Measurements from ENCODE around the gene TRAF3IP1.
"Not testable (repeated sequence)": the region's sequence is repeated elsewhere in the genome, so short reads cannot be mapped to it uniquely, and the experiment has no call there.

Gene TRAF3IP1

DNA sequence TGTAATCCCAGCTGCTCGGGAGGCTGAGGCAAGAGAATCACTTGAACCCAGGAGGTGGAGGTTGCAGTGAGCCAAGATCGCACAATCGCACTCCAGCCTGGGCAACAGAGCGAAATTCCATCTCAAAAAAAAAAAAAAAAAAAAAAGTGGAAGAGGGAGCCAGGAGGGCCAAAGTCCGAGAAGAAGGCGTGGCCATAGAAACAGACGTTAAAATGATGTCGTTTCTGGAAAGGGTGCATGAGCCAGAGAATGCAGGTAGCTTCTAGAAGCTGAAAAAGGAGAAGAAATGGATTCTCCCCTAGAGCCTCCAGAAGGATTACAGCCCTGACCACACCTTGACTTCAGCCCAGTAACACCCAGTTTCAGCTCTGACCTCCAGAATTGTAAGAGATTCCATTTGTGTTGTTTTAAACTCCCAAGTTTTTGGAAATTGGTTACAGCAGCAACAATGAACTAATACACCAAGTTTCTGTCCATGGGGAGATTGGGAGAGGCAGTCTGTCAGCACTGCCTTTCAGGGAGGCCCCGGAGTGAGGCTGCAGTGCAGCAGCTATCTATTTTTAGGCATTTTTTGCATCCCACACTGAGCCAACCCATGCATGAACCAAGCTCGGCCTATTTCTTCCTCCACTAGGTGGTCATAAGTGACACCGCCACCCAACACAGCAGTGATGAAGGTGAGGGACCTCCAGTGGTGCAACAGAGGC, 14.2 kb upstream of the TRAF3IP1 start:
- in situ Hi-C loops (cut with MboI; ENCODE audit: low sequenced_read_pairs) = no loop called here

DNA sequence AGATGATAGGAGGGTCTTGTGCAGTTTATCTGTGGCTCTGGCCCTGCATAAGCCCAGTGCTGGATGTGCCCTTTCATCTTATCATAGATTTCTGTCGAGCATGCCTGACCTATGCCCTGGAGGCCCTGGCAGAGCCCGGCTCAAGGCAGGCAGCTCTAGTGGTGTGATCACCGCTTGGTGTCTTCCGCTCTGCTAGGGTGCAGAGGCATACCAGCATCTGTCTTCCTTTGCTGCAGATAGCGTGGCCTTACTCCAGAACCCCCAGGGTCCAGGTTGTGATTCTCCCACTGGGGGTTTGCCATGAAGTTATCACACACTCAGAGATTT, 13.7 kb upstream of the TRAF3IP1 start:
- in situ Hi-C loops (cut with MboI; ENCODE audit: low sequenced_read_pairs) = no loop called here

DNA sequence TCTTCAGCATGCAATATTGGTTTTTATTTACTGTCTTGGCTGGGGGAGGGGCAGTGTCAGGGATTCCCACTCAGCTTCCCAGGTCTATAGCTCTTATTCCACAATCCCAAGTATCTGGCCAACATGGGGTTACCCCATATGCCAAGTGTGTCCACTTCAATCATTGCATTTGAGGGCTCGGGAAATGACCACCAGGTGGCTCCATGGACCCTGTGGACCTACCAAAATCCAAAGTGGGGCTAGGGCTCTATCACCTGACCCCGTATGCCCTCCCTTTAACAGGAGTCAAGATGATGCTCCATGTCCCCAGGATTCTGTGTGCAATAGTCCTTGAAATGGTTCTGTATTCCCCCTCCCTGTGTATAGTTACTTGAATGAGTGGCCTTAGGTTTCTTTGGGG, 12.1 kb upstream of the TRAF3IP1 start:
- in situ Hi-C loops (cut with MboI; ENCODE audit: low sequenced_read_pairs) = no loop called here

DNA sequence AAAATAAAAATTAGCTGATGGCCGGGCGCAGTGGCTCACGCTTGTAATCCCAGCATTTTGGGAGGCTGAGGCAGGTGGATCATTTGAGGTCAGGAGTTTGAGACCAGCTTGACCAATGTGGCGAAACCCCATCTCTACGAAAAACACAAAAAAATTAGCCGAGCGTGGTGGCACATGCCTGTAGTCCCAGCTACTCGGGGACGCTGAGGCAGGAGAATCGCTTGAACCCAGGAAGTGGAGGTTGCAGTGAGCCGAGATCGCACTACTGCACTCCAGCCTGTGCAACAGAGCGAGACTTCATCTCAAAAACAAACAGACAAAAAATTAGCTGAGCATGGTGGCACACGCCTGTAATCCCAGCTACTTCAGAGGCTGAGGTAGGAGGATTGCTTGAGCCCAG, 9.6 kb upstream of the TRAF3IP1 start:
- in situ Hi-C loops (cut with MboI; ENCODE audit: low sequenced_read_pairs) = not testable (repeated sequence)

DNA sequence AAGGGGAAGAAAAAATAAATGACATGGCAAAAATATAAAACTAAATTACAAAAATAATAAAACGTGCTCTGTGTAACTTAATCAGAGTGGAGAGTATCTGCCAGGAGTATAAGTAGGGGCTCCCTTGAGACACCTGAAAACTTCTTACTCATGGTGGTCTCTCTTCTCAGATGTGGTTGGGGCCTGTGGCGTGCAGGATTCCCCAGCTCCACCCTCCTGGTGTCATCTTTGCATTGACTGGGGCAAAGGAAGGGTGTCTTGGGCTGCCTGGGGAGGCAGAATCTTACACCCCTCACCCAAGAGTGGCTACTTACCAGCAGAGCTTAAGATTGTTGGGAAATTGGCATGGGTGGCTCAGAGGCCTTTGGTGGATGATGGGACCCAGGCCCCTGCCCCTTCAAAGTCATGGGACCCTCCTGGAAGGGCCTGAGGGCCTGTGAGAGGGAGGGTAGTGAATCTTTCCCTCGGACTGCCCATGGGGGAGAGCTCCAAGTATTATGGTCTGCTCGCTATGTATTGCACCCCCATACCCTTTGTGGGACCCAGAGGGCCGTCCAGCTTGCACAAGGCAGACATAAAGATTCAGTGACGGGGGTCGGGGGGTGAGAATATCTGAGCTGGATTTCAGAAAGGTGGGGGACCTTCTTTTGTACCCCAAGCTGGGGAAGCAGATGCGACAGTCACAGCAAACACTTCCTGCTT, 6.9 kb upstream of the TRAF3IP1 start:
- in situ Hi-C loops (cut with MboI; ENCODE audit: low sequenced_read_pairs) = no loop called here

DNA sequence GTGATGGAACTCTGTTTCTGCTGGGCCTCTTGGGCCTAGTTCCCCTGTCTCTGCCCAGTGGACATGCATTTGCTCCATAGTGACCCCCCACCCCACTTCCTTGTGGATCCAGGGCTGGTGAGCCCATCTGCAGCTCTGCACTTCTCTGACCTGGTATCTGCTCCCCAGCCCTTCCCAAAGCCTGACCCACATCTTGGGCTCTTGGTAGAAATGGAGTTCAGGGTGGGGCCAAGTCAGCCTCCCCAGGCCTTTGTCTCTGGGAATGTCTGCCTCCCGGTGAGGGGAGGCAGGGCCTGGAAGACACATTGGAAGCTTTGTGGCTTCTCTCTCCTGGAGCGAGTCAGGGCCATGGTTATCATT, 6.3 kb upstream of the TRAF3IP1 start:
- in situ Hi-C loops (cut with MboI; ENCODE audit: low sequenced_read_pairs) = no loop called here

DNA sequence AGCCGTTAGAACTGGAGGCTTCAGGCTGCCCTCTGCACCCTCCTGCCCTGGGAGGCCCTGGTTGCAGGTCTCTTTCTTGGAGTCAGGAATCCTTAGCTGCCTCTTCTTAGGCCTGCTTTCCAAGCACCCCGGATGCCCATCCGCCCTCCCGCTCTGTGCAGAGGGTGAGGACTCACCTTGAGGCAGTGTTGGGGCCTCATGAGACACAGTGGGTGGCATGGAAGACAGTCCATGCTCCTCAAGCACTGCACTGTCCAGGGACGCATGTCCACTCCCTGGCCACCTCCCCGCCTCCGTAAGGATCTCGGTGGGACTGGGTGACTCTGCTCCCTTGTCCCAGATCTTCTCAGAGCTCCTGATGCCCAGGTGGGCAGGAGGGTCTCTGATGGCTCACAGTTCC, 5.7 kb upstream of the TRAF3IP1 start:
- in situ Hi-C loops (cut with MboI; ENCODE audit: low sequenced_read_pairs) = no loop called here

DNA sequence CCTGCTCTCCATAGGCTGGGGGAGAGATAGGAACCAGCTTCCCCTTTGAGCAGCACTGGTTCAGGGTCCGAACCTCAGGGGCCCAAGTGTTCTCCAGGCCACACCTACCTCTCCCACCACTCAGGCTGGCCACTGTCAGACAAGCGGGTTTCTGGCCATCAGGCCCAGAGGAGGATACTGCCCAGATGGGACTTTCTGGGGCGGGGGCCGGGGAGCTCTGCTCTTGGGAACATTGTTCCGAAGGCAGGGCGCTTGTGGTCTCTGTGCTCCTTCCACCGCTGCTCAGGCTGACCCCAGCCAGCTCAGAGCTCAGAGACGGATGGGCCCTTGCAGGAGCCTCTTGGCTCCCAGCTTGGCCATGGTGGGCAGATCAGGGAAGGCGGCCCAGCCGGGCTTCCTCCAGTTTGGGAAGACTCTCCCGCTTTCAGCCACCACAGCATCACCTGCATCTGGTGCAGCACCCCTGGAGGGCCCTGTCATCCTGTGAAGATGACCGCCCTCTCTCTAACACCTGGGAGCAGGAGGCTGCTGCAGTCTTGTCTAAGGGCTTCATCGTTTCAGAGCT, 5.2 kb upstream of the TRAF3IP1 start:
- in situ Hi-C loops (cut with MboI; ENCODE audit: low sequenced_read_pairs) = no loop called here

DNA sequence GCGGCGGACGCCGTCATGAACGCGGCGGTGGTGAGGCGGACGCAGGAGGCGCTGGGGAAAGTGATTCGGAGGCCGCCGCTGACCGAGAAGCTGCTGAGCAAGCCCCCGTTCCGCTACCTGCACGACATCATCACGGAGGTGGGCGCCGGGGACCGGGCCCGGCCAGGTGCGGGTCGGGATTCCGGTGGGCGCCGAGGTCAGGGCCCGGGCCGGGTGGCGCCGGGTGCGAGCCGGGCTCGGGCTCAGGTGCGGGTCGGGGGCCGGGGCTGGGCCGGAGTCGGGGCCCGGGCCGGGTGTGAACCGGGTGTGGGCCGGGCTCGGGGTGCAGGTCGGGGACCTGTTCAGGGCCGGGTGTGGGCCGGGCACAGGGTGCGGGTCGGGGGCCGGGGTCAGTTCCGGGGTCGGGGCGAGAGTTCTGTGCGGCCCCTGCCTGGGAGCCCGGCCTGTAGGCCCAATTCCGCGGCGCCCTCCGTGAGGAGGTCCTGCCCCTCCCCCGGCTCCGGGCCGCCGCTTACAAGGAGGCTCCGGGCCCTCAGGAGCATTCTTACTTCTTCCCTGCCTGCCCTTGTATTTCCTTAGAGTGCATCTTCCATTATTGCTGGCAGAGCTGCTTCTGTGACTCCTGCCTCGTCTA, 447 bp downstream of the TRAF3IP1 start:
- in situ Hi-C loops (cut with MboI; ENCODE audit: low sequenced_read_pairs) = no loop called here

DNA sequence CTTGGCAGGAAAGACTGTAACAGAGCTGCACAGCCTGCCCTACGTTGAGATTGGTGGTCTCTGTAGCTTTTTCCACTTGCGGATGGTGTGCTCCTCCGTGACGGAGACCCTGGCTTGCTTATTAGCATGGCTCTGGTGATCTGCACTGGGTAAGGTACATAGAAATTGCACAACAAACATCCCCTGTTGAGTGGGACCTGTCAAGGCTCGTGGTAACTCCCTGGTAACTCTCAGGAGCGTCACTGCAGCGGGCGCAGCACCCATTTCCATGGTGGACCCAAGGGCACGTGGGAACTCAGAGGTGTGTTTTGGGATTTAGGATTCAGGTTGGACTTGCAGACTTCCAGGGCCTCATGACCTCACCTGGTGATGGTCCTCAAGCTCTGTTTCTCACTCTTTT, 1.1 kb downstream of the TRAF3IP1 start:
- in situ Hi-C loops (cut with MboI; ENCODE audit: low sequenced_read_pairs) = no loop called here

DNA sequence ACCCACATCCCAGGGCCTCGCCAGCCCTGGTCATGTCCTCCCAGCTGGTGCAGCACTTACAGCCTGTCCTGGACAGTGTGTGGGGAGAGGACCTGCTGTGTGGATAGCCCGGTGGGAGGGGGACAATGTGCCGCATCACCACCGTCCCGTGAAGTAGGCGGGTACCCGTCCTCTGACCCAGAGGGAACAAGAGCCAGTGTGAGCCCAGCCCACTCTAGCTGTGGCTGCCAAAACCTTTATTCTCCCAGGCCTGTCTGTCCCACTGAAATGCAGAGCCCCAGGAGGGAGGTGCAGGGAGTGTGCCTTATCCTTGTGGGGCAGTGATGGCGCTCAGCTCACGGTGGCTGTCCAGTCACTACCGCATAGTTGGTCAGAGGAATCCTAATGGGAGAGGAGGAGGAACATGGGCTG, 1.7 kb downstream of the TRAF3IP1 start:
- in situ Hi-C loops (cut with MboI; ENCODE audit: low sequenced_read_pairs) = no loop called here

DNA sequence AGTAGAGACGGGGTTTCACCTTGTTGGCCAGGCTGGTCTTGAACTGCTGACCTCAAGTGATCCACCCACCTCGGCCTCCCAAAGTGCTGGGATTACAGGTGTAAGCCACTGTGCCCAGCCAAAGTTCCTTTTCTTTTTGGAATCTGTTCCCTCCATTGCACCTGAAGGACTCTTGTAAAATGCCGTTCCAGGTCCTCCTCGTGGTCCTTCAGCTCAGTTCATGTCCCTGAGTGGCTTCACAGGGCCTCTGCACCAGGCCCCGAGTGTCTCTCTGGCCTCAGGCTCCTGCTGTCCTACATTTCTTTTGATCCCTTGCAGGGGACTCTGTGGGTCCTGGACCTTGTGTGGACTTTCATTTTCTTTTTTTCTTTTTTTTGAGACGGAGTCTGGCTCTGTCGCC, 3.9 kb downstream of the TRAF3IP1 start:
- in situ Hi-C loops (cut with MboI; ENCODE audit: low sequenced_read_pairs) = not testable (repeated sequence)

DNA sequence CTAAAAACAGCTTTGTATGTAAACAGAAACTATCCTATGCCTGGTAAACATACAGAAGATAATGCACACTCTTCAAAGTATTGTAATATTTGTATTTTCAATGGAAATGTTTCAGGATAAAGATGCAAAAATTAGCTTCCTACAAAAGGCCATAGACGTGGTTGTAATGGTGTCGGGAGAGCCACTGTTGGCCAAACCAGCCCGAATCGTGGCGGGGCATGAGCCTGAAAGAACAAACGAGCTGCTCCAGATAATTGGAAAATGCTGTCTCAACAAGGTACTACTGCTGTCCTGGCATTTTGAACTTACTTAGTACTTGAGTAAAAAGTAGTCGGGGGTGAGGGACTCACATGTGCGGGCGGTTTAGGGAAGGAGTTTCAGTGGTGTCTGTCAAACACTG, 5.4 kb downstream of the TRAF3IP1 start:
- in situ Hi-C loops (cut with MboI; ENCODE audit: low sequenced_read_pairs) = no loop called here

DNA sequence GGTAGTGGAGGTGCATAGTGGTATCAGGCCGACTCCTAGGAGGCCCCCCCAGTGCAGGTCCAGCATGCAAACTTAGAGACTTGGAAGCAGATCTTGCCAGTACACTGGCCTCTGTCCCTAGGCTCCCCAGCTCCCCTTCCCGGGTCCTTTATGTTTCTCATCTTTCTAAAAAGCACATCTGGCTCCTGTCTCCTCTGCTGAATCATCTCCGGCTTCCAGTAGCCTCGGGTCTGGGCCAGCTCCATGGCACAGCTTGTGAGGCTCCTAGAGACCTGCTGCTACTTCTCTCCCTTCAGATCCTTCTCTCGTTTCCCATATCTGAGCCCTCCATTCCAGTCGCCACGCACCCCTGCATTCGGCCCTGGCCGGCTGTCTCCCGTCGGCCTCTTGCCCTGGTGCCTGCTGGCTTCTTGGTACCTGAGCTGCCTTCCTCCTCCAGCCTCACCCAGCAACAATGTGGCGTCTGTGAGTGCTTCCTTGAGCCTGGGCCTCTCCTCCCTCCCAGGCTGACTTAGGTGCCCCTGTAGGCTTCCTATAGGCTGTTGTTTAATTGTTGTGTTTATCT, 6.6 kb downstream of the TRAF3IP1 start:
- in situ Hi-C loops (cut with MboI; ENCODE audit: low sequenced_read_pairs) = no loop called here

DNA sequence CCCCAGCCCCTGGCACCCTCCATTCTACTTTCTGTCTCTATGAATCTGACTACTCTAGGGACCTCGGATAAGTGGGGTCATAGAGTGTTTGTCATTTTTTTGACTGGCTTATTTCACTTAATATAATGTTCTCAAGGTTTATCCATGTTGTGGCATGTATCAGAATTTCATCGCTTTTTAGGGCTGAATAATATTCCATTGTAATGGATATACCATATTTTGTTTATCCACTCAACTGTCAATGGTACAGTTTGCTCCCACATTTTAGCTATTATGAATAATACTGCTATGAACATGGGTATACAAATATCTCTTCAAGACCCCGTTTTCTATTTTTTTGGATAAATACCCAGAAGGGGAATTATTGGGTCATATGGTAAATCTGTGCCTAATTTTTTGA, 7.4 kb downstream of the TRAF3IP1 start:
- in situ Hi-C loops (cut with MboI; ENCODE audit: low sequenced_read_pairs) = no loop called here

DNA sequence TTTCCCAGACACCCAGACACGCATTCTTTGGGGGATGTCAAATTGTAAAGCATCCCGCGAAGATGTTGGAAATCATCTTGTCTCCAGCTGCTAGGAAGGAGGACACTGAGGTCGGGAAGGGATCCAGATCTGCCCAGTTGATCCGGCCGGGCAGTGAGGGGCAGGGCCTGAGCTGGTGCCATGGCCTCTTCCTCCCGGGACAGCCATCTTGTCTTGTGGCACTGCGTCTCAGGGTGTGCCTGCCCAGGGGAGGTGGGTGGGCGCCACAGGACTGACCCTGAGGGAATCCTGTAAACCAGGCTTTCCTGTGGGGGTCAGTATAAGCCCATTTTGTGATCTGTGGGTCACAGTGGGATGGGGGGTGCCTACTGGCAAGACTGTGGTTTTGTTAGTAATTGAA, 10.1 kb downstream of the TRAF3IP1 start:
- in situ Hi-C loops (cut with MboI; ENCODE audit: low sequenced_read_pairs) = no loop called here

DNA sequence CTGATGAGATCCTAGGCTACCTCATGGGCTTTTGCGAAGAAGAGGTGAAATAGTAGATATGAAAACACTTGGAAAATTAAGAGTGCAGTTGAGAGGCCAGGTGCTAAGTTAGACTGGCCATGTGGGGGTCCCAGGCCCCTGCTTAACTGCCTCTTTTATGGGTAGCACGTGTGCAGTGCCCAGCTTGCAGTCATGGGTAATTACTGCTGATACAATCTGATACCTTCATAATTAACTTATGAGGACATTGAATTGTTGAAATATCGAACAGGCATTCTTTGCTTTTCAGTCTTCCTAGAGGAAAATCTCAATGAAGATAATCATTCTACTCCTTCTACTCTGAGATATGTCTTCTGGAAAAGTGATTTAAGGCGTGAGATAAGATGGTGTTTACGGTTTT, 11.6 kb downstream of the TRAF3IP1 start:
- in situ Hi-C loops (cut with MboI; ENCODE audit: low sequenced_read_pairs) = no loop called here

DNA sequence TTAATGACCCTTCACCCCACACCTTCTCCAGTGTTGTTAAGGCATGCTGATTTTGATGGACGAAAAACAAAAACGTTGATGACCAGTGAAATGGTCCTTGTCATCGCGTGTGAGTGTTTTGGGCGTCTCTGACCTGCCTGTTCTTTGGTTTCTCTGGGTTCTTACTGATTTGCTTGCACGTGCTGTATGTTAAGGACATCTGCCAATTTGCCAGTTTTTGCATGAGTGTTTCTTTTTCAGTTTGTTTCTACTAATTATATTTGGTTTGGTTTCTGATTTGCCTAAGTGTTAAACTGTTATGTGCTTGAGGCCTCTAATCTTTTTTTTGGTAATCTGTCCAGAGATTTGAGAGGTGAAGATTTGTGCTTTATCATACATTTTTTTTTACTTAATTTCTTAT, 14.6 kb downstream of the TRAF3IP1 start:
- in situ Hi-C loops (cut with MboI; ENCODE audit: low sequenced_read_pairs) = no loop called here

DNA sequence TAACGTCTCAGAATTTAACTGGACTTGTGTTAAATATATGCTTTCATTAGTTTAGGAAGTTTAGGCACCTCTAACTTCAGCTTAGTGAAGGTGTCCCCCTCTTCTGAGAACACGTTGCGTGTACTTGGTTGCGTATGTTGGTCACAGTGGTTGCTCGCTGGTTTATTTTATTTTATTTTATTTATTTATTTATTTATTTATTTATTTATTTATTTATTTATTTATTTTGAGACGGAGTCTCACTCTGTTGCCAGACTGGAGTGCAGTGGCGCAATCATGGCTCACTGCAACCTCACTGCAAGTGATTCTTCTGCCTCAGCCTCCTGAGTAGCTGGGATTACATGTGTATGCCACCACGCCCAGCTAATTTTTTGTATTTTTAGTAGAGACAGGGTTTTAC, 15.3 kb downstream of the TRAF3IP1 start:
- in situ Hi-C loops (cut with MboI; ENCODE audit: low sequenced_read_pairs) = not testable (repeated sequence)

DNA sequence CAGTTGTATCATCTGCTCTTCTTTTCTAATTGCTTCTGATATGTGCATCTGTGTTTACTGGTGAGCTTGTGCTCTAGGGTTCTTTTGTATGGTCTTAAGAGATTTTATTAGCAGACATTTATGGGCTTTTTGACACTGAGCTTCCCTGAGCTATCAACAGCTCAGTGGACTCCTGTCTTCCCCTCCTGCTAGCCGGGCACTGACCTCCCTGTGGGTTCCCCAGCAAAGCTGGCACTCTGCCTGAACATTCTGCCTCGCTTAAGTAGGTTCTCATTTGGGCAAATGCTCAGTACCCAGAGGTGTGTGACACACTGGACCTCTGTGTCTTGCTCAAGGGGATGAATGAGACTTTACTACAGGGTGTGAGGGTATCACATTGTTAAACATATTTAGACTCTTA, 15.8 kb downstream of the TRAF3IP1 start:
- in situ Hi-C loops (cut with MboI; ENCODE audit: low sequenced_read_pairs) = no loop called here

DNA sequence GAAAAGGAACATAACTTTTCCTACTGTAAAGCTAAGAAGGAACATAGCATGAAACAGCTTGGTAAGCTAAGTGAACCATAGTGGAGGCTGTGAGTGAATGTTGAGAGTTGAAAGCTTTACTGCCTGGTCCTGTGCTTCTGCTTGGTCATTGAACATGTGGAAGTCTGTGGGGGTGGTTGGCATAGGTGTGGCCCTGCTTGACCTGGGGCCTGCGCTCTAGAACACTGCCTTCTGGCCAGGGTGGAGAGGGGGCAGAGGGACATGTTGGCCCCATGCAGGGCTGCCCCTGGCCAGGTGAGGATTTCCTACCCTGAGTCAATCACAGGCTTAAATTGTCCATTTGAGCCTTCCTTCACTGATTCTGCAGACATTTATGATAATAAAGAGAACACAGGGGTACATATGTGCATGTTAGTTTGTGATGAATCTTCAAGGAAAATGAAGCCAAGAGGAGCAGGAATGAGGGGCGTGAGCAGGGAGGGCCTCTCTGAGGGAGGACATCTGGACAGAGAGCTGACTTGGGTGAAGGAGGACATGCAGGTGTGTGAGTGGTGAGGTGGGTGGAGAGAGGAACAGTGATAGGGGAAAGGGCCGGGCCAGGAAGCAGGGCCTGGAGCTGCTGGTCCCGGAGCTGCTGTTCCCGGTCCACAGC, 16.6 kb downstream of the TRAF3IP1 start:
- in situ Hi-C loops (cut with MboI; ENCODE audit: low sequenced_read_pairs) = no loop called here

Data from HL-60/S4 treated with phorbol 12-myristate 13-acetate at 8.2 ng/mL for 4 days and 3 days (cell line).